ENCODE measurements around the gene TNRC18.
"Not testable (repeated sequence)": the region's sequence is repeated elsewhere in the genome, so short reads cannot be mapped to it uniquely, and the experiment has no call there.

Gene TNRC18

GRCh38 chr7:5296611-5297226 is 126.9 kb downstream of the TNRC18 start:
- TF ChIP-seq CTCF (IDR thresholded peaks at IDR 0.05; ENCODE audit: low read depth, low read length), result no peak
- no peak for DNase-seq (ENCODE audit: extremely low read depth, low read depth)

DNA sequence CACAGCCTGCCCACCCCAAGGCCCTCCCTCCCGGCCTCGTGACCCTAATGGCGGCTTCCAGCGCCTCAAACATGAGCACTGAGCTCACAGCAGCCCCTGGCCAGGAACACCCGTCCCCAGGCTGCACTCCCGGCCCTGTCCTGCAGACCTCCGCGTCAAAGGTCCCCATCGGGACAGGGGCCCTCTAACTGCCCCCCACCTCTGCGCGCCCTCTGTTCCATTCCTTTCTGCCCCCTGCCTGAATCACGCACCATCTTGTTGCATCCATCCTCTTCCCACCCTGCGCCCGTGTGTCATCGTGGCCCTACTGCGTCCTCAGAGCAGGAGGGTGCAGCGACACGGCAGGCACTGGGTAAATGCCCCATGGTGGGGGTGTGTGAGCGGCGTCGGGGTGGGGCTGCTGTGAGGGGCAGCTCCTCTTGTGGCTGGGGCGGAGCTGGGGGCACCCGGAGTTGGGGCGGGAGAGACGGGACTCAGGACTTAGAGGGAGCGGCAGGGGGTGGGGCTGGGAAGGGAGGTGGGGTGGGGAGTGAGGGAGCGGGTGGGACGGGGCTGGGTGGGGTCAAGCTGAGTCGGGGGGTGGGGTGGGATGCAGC is 127.5 kb downstream of the TNRC18 start:
- TF ChIP-seq CTCF (IDR thresholded peaks at IDR 0.05; ENCODE audit: low read depth, low read length), result no peak
- no peak for DNase-seq (ENCODE audit: extremely low read depth, low read depth)

DNA sequence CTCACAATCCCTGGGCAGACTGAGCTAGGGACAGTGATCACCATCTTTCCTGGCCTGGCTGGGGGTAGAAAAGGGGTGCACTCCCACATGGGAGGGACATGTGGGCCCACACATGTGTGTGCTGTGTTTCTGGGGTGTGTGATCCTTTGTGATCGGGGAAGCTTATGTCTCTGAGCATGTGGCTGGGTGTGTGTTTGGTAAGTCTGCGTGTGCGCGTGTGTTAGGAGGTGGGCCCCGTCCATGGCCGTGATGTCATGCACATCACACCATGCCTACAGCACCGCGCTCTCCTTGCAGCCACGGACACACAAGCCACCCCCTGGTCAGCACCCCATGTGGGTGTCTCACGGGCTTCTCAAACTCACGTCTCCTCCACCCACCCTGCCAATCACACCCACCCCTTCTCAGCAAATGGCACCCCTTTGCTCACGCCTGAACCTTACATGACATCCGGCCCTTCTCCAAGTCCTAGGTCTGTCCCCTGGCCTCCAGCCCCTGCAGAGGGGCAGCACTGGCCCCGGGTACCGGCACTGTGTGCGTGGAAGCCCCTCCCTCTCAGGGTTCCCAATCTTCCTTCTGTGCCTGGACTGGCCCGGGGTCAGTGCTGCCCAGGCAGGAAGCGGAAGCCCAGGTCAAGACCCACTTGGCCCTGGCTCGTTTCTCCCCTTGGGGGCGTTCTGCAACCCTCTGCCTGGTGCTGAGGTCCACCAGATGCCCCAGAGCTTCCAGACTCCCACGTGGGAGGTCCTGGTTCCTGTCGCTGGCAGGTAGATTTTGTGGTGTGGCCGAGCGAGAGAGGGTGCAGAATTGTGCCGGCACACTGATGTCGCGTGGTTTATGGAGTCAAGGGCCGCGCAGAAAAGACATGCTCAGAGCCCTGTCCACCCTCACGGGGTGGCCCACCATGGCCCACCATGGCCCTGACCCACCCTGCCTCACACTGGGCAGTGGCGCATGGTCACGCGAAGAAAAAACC is 128.3 kb downstream of the TNRC18 start:
- no peak for TF ChIP-seq CTCF (IDR thresholded peaks at IDR 0.05; ENCODE audit: low read depth, low read length)

DNA sequence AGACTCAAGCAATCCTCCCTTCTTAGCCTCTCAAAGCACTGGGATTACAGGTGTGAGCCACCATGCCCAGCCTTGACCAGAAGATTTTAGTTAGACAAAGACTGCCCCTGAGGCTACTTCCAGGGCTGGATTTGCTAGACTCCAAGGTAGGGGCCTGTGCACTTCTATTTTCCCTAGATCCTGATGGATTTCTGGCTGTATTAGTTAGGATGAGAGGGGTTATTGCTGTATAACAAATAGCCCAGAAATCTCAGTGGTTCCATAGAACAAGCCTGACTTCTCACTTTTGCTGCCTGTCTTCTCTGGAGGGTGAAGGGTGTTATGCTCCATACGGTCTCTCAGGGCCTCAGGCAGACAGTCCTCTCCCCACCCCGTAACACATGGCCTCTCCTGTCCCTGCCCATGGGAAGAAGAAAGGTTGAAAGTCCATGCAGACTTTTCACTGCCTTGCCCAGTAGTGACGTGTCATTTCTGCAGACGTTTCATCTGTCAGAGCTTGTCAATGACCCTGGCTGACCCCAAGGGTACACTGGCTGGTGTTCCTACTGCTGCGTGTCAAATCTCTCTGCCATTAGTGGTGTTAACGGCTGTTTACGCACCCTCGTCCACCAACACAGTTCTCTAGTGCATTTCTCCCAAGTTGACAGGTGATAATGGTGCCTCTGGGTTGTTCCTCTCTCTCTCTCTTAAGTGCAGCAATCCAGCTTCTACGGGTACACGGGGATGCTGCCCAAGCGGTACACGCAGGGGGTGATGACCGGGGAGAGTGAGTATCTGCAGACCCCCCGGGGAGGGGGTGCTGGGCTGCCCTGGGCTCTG is 129.3 kb downstream of the TNRC18 start:
- no peak for TF ChIP-seq CTCF (IDR thresholded peaks at IDR 0.05; ENCODE audit: low read depth, low read length)
- DNase-seq (ENCODE audit: extremely low read depth, low read depth), result no peak

More for the DNA sequence above, 128.3 kb downstream of the TNRC18 start:
- DNase-seq (ENCODE audit: extremely low read depth, low read depth), result no peak

- not testable (repeated sequence) for DNase-seq (ENCODE audit: extremely low read depth, low read depth)
Measured at GRCh38 chr7:5291711-5292335, 131.8 kb downstream of the TNRC18 start.

DNA sequence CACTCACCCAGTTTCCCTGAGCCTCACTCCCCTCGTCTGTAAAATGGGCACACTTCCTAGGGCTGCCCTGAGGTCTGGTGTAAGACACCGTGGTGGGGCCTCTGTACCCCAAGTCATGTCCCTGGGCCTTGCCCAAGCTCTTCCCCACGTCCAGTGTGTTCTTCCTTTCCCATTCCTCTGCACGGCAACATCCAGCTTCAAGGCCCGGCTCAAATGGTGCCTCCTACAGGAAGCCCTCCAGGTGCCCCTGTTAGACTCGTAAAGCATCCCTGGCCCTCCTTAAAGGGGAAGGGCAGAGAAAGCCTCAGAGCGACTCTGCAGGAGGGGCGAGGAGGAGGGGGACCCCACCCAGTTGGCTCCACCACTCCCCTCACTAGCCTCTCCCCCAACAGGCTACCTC is 132.3 kb downstream of the TNRC18 start:
- no peak for TF ChIP-seq CTCF (IDR thresholded peaks at IDR 0.05; ENCODE audit: low read depth, low read length)

GRCh38 chr7:5289355-5289754 is 134.3 kb downstream of the TNRC18 start:
- no peak for DNase-seq (ENCODE audit: extremely low read depth, low read depth)
- no peak for TF ChIP-seq CTCF (IDR thresholded peaks at IDR 0.05; ENCODE audit: low read depth, low read length)

More for the DNA sequence above, 132.3 kb downstream of the TNRC18 start:
- DNase-seq (ENCODE audit: extremely low read depth, low read depth), result no peak

DNA sequence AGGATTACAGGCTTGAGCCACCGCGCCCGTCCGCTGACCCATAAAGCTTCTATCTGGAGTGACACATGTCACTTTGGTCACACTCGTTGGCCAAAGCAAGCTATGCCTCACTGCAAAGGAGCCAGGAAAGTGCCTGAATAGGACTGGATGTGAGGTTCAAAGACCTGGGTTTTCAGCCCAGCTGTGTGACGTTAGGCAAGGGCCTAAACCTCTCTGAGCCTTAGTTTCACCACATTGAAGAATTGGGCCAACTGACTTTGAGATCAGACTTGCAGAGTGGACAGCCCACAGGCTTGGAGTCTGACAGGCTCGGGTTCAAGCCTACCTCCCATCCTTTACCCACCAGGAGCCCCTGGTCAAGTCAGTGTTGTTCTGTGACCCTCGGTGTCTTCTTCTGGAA is 135.1 kb downstream of the TNRC18 start:
- not testable (repeated sequence) for DNase-seq (ENCODE audit: extremely low read depth, low read depth)

Measured in AG09319 (cell line).